Heart right ventricle (tissue), 16 donors: ENCODE results near the gene JHY. TPM values are rescaled to one million over a fixed set of nuclear protein-coding genes. Genes with fewer than 3 reads are reported as not detected.

Experiments used
- ATAC-seq, 8 donors: fragments of 200-7000 bp; cut with Tn5 transposase; one replicate each; pipeline ENCODE4 v1.9.1; 2020; ENCODE audit warnings: mild to moderate bottlenecking in 8 of 8, moderate library complexity in 8 of 8, moderate number of reproducible peaks in 1 of 8
- DNase-seq, 2 donors: peaks; one replicate each; pipeline ENCODE4 v3.0.0-alpha.2; 2020
- H3K27ac ChIP-seq, 10 donors: fragments of 200-600 bp; sonication (generic) in 2 of 10; one replicate each; pipeline versions ENCODE4 v1.5.0 to v1.8.0; 2020 to 2022; ENCODE audit warnings: mild to moderate bottlenecking in 3 of 10
- H3K27me3 ChIP-seq, 7 donors: fragments of 200-600 bp; one replicate each; pipeline ENCODE4 v1.8.0; 2021 to 2022; ENCODE audit warnings: mild to moderate bottlenecking in 2 of 7
- H3K36me3 ChIP-seq, 9 donors: fragments of 200-600 bp; sonication (generic) in 1 of 9; one replicate each; pipeline versions ENCODE4 v1.5.0 to v1.8.0; 2020 to 2022; ENCODE audit warnings: mild to moderate bottlenecking in 2 of 9
- H3K4me1 ChIP-seq, 9 donors: fragments of 200-600 bp; sonication (generic) in 1 of 9; one replicate each; pipeline versions ENCODE4 v1.5.0 to v1.8.0; 2020 to 2022; ENCODE audit warnings: mild to moderate bottlenecking in 4 of 9
- H3K4me3 ChIP-seq, 10 donors: fragments of 200-600 bp; sonication (generic) in 2 of 10; one replicate each; pipeline versions ENCODE4 v1.5.0 to v1.8.0; 2020 to 2022; ENCODE audit warnings: mild to moderate bottlenecking in 7 of 10, moderate library complexity in 2 of 10
- H3K9me3 ChIP-seq, 11 donors: fragments of 200-600 bp in 10 of 11; sonication (generic) in 2 of 11; one replicate each; pipeline versions ENCODE4 v1.5.0 to v1.8.0; 2013 to 2022; ENCODE audit warnings: mild to moderate bottlenecking in 2 of 11, control low read depth in 1 of 11, moderate library complexity in 1 of 11
- CTCF ChIP-seq, 9 donors: fragments of 200-600 bp; sonication (generic) in 2 of 9; IDR thresholded peaks; one replicate each; pipeline versions ENCODE4 v1.5.0 to v1.8.0; 2021 to 2022; ENCODE audit warnings: antibody characterized with exemption in 9 of 9, mild to moderate bottlenecking in 5 of 9, moderate library complexity in 1 of 9
- WGBS, 2 donors: extraction: QIAGEN DNeasy Blood & Tissue Kit; methylation state at CpG; one replicate each; pipeline ENCODE4 v1.1.7; 2013; ENCODE audit warnings: inconsistent platforms in 1 of 2; 5-methylcytosine and 5-hydroxymethylcytosine counted together
- intact Hi-C, 10 donors: fragments of 100-400 bp; cut with DNase I; formaldehyde crosslinking; loops; one replicate each; pipeline versions ENCODE4 v1.11.1 to v1.14.2; 2022
- polyA plus RNA-seq, 2 donors: library from polyadenylated mRNA; stranded (reverse); fragments of 200-250 nt; gene quantifications; one replicate each; pipeline ENCODE4 v1.2.3, GENCODE V29; 2013
- total RNA-seq, 10 donors: library from RNA; stranded (reverse); fragmentation: NEBNext Ultra II Directional in 3 of 10; extraction: Animal tissue kit (Norgen Biotek cat#: 25700) in 3 of 10; gene quantifications; one replicate each; pipeline versions ENCODE4 v1.2.1 to v1.2.4, GENCODE V29; 2021 to 2023
- donor health status: Arrhythmogenic right ventricular cardiomyopathy.
- donor health status: ischemic (EF 13 %, LVEDD 7.1; RV severe dilation, severe dysfunction).
- donor health status: healthy with polysubstance abuse.
- donor health status: DM: no; HTN: yes; CAD: no.
- donor health status: DM: no; HTN: no; CAD: no.
- donor health status: ischemic (EF 25% LVEDD 6.9; RV normal size, moderate dysfunction).
- donor health status: ischemic (EF 25% LVEDD 5.7; RV mildly dilated, moderate dysfunction).
- donor health status: healthy.
- donor health status: DM: yes; HTN: yes; CAD: no.
- donor health status: Ischemic cardiomyopathy.
- donor health status: ischemic (EF 35%, LVEDD 5.7; RV mildly dilated, moderate dysfunction).
- donor health status: nonischemic (EF 11% LVEDD 7.7; RV severe dilation, severe dysfunction).
- donor health status: DM: yes; HTN: yes; CAD: no.
- donor health status: PGD.
- donor health status: ischemic (EF 29% LVEDD 5.4; RV normal size, mild dysfunction).
- donor health status: nonischemic (EF 23%, LVEDD 6.1; RV moderate dilation, normal function).

The JHY gene
- total and polyA plus RNA-seq, 12 donors = 0.41 to 2.3 (median 1.7) TPM

- Histone ChIP-seq H3K4me1 (peaks cover 0 to 9% (median 0%) of the 10 kb centered on the region in 9 donors), H3K27ac (peak overlapping the region in 1 of 10 donors; percentile 64), H3K9me3 (no peaks in the 10 kb centered on the region), H3K4me3 (peak overlapping the region in 2 of 10 donors; percentile 14 to 42), H3K27me3 (peaks cover 0 to 53% (median 28%) of the 10 kb centered on the region in 7 donors), H3K36me3 (no peaks in the 10 kb centered on the region)
- intact Hi-C loops = loop anchor here in 8 of 10 donors (1.0 to 10.0 kb wide), 6 partner anchors 157 to 232 kb away; no protein-coding TSS in a partner anchor
- DNase-seq (peak; percentile 24 to 35), ATAC-seq (no peak)
- TF ChIP-seq CTCF (IDR thresholded peaks at IDR 0.05) = peak; percentile 41 to 87 (median 76)
- 22 to 23% methylated on average over 7 of the region's 7 CpGs for WGBS, 2 donors
Measured at GRCh38 chr11:122863704-122864326, 18.7 kb upstream of the JHY start.

DNA sequence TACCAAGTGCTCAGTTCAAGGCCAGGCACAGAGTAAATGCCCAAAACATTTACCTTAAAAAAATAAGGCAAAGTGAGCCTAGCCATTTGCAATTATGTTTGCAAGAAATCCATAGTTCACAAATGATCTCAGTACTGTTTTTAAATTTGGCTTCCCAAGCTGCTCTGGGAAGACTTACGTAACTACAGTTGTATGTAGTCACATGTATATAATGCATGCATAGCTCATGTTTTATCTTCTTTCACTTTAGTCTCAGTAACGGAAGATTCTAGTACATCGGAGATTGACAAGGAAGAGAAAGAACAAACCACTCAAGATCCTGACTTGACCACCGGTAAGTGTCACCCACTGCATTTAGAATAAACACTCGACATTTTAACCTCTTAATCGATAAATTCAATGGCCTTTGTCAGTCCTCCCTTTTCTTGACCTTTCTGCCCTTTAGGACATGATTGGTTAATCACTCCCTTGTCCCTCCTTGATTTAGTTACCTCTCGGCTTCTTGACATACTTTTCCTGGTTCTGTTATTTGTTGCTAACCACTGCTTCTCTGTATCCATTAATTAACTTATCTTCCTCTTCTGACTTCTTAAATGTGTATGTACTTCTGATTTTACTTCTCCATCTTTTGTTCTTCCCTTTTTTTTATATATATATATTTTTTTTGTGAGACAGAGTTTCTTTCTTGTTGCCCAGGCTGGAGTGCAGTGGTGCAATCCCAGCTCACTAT lies 18.0 kb upstream of the JHY start:
- peak overlapping the region in 2 of 10 donors; percentile 14 to 42 for H3K4me3 ChIP-seq
- WGBS, 2 donors = 70 to 77% methylated on average over 7 of the region's 7 CpGs
- intact Hi-C loops = loop anchor here in 9 of 10 donors (2.0 to 10.0 kb wide), 5 partner anchors 156 to 232 kb away; no protein-coding TSS in a partner anchor

DNA sequence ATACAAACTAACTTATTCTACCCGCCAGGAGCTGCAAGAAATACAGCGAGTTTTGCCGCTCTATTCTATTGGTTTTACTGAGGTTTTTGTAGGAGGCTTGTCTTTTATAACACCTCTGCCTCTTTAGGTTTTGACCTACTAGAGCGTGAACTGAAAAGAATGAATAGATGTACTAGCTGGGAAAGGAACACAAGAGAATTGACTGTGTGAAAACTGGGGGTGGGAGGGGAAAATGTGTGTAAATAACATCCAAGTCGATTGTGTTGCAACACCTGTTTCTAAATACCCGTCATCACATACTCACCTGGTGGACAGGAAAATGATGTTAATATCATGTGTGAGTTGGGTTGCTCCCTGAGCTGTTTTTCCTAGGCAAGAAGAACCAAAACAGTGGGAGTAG lies 12.9 kb upstream of the JHY start:
- H3K4me3 ChIP-seq = no peak overlapping the region
- 88 to 91% methylated on average over 6 of the region's 6 CpGs for WGBS, 2 donors
- no peak for DNase-seq
- intact Hi-C loops = loop anchor here in 6 of 10 donors (5.0 to 10.0 kb wide), 2 partner anchors 153 to 185 kb away; no protein-coding TSS in a partner anchor
- H3K9me3 ChIP-seq = no peaks in the 10 kb centered on the region
- no peak for TF ChIP-seq CTCF (IDR thresholded peaks at IDR 0.05)
- H3K4me1 ChIP-seq = no peaks in the 10 kb centered on the region
- H3K27me3 ChIP-seq = peaks cover 0 to 24% (median 11%) of the 10 kb centered on the region in 7 donors
- no peaks in the 10 kb centered on the region for H3K36me3 ChIP-seq
- no peak overlapping the region for H3K27ac ChIP-seq
- no peak for ATAC-seq

More for the DNA sequence above, 18.0 kb upstream of the JHY start:
- Histone ChIP-seq H3K36me3 (no peaks in the 10 kb centered on the region), H3K27me3 (peaks cover 0 to 53% (median 30%) of the 10 kb centered on the region in 7 donors), H3K9me3 (no peaks in the 10 kb centered on the region), H3K27ac (peak overlapping the region in 1 of 10 donors; percentile 64), H3K4me1 (peaks cover 0 to 9% (median 0%) of the 10 kb centered on the region in 9 donors)
- ATAC-seq (no peak), DNase-seq (no peak)
- TF ChIP-seq CTCF (IDR thresholded peaks at IDR 0.05) = no peak

GRCh38 chr11:122871302-122871701 lies 11.3 kb upstream of the JHY start:
- ATAC-seq = no peak
- Histone ChIP-seq H3K4me3 (no peak overlapping the region), H3K27ac (no peak overlapping the region), H3K36me3 (no peaks in the 10 kb centered on the region), H3K27me3 (peaks cover 0 to 21% (median 10%) of the 10 kb centered on the region in 7 donors), H3K4me1 (no peaks in the 10 kb centered on the region), H3K9me3 (no peaks in the 10 kb centered on the region)
- DNase-seq = no peak
- TF ChIP-seq CTCF (IDR thresholded peaks at IDR 0.05) = no peak
- intact Hi-C loops = no loop called here
- WGBS, 2 donors = 90 to 92% methylated on average over 4 of the region's 4 CpGs
